Measurements from ENCODE around the gene HIVEP3. TPM values are rescaled to one million over a fixed set of nuclear protein-coding genes. Genes with fewer than 3 reads are reported as not detected.

The HIVEP3 gene
- total RNA-seq, 1 donor from 2014 or later = 2.9 TPM

GRCh38 chr1:41623736-41624135 is 295.0 kb downstream of the HIVEP3 start:
- DNase-seq (ENCODE audit: extremely low spot score in 2 of 2) = peak; percentile 71 to 90
- Histone ChIP-seq H3K4me3 (no peak overlapping the region), H3K4me1 (peaks cover 47% of the 10 kb centered on the region), H3K9me3 (no peaks in the 10 kb centered on the region), H3K27ac (no peak overlapping the region), H3K36me3 (no peaks in the 10 kb centered on the region), H3K27me3 (no peaks in the 10 kb centered on the region)
- no peak for TF ChIP-seq POLR2AphosphoS5 (IDR thresholded peaks at IDR 0.05; ENCODE audit: insufficient read depth in 1 of 2, low read depth in 1 of 2)
- no peak for TF ChIP-seq CTCF (IDR thresholded peaks at IDR 0.05)
- TF ChIP-seq POLR2A (IDR thresholded peaks at IDR 0.05) = no peak
- intact Hi-C loops (cut with DNase I) = no loop called here

GRCh38 chr1:41622859-41623732 is 295.6 kb downstream of the HIVEP3 start:
- Histone ChIP-seq H3K4me1 (peaks cover 54% of the 10 kb centered on the region), H3K27me3 (no peaks in the 10 kb centered on the region), H3K27ac (no peak overlapping the region), H3K36me3 (no peaks in the 10 kb centered on the region), H3K4me3 (no peak overlapping the region), H3K9me3 (no peaks in the 10 kb centered on the region)
- DNase-seq (ENCODE audit: extremely low spot score in 2 of 2) = peak; percentile 58 to 64
- intact Hi-C loops (cut with DNase I) = no loop called here
- TF ChIP-seq CTCF (IDR thresholded peaks at IDR 0.05) = no peak
- TF ChIP-seq POLR2AphosphoS5 (IDR thresholded peaks at IDR 0.05; ENCODE audit: insufficient read depth in 1 of 2, low read depth in 1 of 2) = no peak
- no peak for TF ChIP-seq POLR2A (IDR thresholded peaks at IDR 0.05)

GRCh38 chr1:41622402-41622801 is 296.3 kb downstream of the HIVEP3 start:
- Histone ChIP-seq H3K36me3 (no peaks in the 10 kb centered on the region), H3K9me3 (no peaks in the 10 kb centered on the region), H3K4me3 (no peak overlapping the region), H3K27me3 (no peaks in the 10 kb centered on the region), H3K4me1 (peaks cover 60% of the 10 kb centered on the region), H3K27ac (no peak overlapping the region)
- TF ChIP-seq POLR2AphosphoS5 (IDR thresholded peaks at IDR 0.05; ENCODE audit: insufficient read depth in 1 of 2, low read depth in 1 of 2) = no peak
- no peak for TF ChIP-seq CTCF (IDR thresholded peaks at IDR 0.05)
- TF ChIP-seq POLR2A (IDR thresholded peaks at IDR 0.05) = no peak
- DNase-seq (ENCODE audit: extremely low spot score in 2 of 2) = peak; percentile 25 to 76
- intact Hi-C loops (cut with DNase I) = no loop called here

GRCh38 chr1:41621791-41622190 is 296.9 kb downstream of the HIVEP3 start:
- DNase-seq (ENCODE audit: extremely low spot score in 2 of 2) = peak; percentile 44 to 64
- Histone ChIP-seq H3K27me3 (no peaks in the 10 kb centered on the region), H3K9me3 (no peaks in the 10 kb centered on the region), H3K4me1 (peaks cover 59% of the 10 kb centered on the region), H3K27ac (no peak overlapping the region), H3K4me3 (no peak overlapping the region), H3K36me3 (no peaks in the 10 kb centered on the region)
- intact Hi-C loops (cut with DNase I) = no loop called here
- TF ChIP-seq POLR2AphosphoS5 (IDR thresholded peaks at IDR 0.05; ENCODE audit: insufficient read depth in 1 of 2, low read depth in 1 of 2) = no peak
- no peak for TF ChIP-seq CTCF (IDR thresholded peaks at IDR 0.05)
- TF ChIP-seq POLR2A (IDR thresholded peaks at IDR 0.05) = no peak

- H3K27me3 ChIP-seq = no peaks in the 10 kb centered on the region
- DNase-seq (ENCODE audit: extremely low spot score in 2 of 2) = peak in 1 of 2 donors; percentile 56
- TF ChIP-seq POLR2AphosphoS5 (IDR thresholded peaks at IDR 0.05; ENCODE audit: insufficient read depth in 1 of 2, low read depth in 1 of 2) (no peak), CTCF (IDR thresholded peaks at IDR 0.05) (no peak), POLR2A (IDR thresholded peaks at IDR 0.05) (no peak)
- H3K27ac ChIP-seq = no peak overlapping the region
- intact Hi-C loops (cut with DNase I) = no loop called here
- H3K4me3 ChIP-seq = no peak overlapping the region
- peaks cover 54% of the 10 kb centered on the region for H3K4me1 ChIP-seq
- no peaks in the 10 kb centered on the region for H3K36me3 ChIP-seq
- no peaks in the 10 kb centered on the region for H3K9me3 ChIP-seq
Observed at GRCh38 chr1:41621256-41621655, 297.5 kb downstream of the HIVEP3 start.
